Stomach (tissue), 9 donors: ENCODE results near the gene CADM2. TPM values are rescaled to one million over a fixed set of nuclear protein-coding genes. Genes with fewer than 3 reads are reported as not detected.

Experiments
- DNase-seq, 2 donors: peaks; one replicate each; pipeline versions ENCODE4 v3.0.0 to v3.0.0-alpha.2; 2013 to 2019
- H3K27ac ChIP-seq, 5 donors: fragments of 200-600 bp in 4 of 5; sonication (generic) in 4 of 5; one replicate each; pipeline ENCODE4 v1.5.1; 2013 to 2019; ENCODE audit warnings: mild to moderate bottlenecking in 1 of 5, moderate library complexity in 1 of 5
- H3K27me3 ChIP-seq, 3 donors: fragments of 200-600 bp; sonication (generic); one replicate each; pipeline ENCODE4 v1.5.1; 2017 to 2019; ENCODE audit warnings: mixed run types in 1 of 3
- H3K36me3 ChIP-seq, 4 donors: fragments of 200-600 bp; sonication (generic); 1 replicate in 3 of 4; 2 replicates in 1 of 4; pipeline ENCODE4 v1.5.1; 2016 to 2019
- H3K4me1 ChIP-seq, 4 donors: fragments of 200-600 bp; sonication (generic); one replicate each; pipeline ENCODE4 v1.5.1; 2016 to 2019
- H3K4me3 ChIP-seq, 4 donors: fragments of 200-600 bp; sonication (generic) in 3 of 4; one replicate each; pipeline ENCODE4 v1.5.1; 2016 to 2019; ENCODE audit warnings: mild to moderate bottlenecking in 1 of 4
- H3K9me3 ChIP-seq, 4 donors: fragments of 200-600 bp; sonication (generic); one replicate each; pipeline ENCODE4 v1.5.1; 2016 to 2019
- CTCF ChIP-seq, 7 experiments: fragments of 450-650 bp in 4 of 7; fragments of 200-600 bp in 3 of 7; sonication (generic) in 3 of 7; IDR thresholded peaks; one replicate each; pipeline ENCODE4 v1.5.1; 2016 to 2019; ENCODE audit warnings: antibody characterized with exemption in 7 of 7, control low read depth in 2 of 7, mild to moderate bottlenecking in 1 of 7
- EP300 ChIP-seq: sonication (generic); formaldehyde crosslinking; IDR thresholded peaks from one replicate; pipeline ENCODE4 v1.6.1; 2017; ENCODE audit warnings: antibody characterized with exemption
- POLR2A ChIP-seq, 4 donors: fragments of 450-650 bp; IDR thresholded peaks; one replicate each; pipeline ENCODE4 v1.6.1; 2016; ENCODE audit warnings: antibody characterized with exemption in 4 of 4, control low read depth in 2 of 4, mild to moderate bottlenecking in 1 of 4, moderate library complexity in 1 of 4
- POLR2AphosphoS5 ChIP-seq, 3 donors: sonication (generic); formaldehyde crosslinking; IDR thresholded peaks; one replicate each; pipeline ENCODE4 v1.6.1; 2016; ENCODE audit warnings: antibody characterized with exemption in 3 of 3
- WGBS, 5 donors: extraction: QIAGEN DNeasy Blood & Tissue Kit in 3 of 5; methylation state at CpG; one replicate each; pipeline versions ENCODE4 v1.1.5 to v1.1.7; 2013 to 2018; 5-methylcytosine and 5-hydroxymethylcytosine counted together
- intact Hi-C: fragments of 100-400 bp; cut with DNase I; formaldehyde crosslinking; loops from one replicate; pipeline ENCODE4 v1.15.1; 2023; ENCODE audit warnings: low total_unique reads
- polyA plus RNA-seq, 3 donors: library from polyadenylated mRNA; stranded (reverse); fragments of 200-250 nt; gene quantifications; one replicate each; pipeline ENCODE4 v1.2.3, GENCODE V29; 2013
- total RNA-seq, 5 donors: library from RNA; depleted of rRNA; stranded (reverse); fragments of >200 nt; gene quantifications; one replicate each; pipeline versions ENCODE4 v1.1.0 to v1.2.3, GENCODE V29; 2014 to 2016
- donor health status: healthy with polysubstance abuse.
- donor health status: Bipolar disorder and iron deficiency.
- donor health status: healthy.

CADM2 gene
- total and polyA plus RNA-seq, 8 donors = 0.29 to 8.1 (median 2.0) TPM; not detected in 1

GRCh38 chr3:85632921-85633320, 674.1 kb downstream of the CADM2 start:
- no peaks in the 10 kb centered on the region for H3K9me3 ChIP-seq
- 76 to 81% (median 79%) methylated on average over 4 of the region's 4 CpGs for WGBS, 5 donors
- intact Hi-C loops = no loop called here
- H3K27me3 ChIP-seq = no peaks in the 10 kb centered on the region
- no peaks in the 10 kb centered on the region for H3K36me3 ChIP-seq
- no peak overlapping the region for H3K4me3 ChIP-seq
- no peaks in the 10 kb centered on the region for H3K4me1 ChIP-seq
- TF ChIP-seq EP300 (no peak), POLR2AphosphoS5 (IDR thresholded peaks at IDR 0.05) (no peak), CTCF (IDR thresholded peaks at IDR 0.05) (no peak), POLR2A (IDR thresholded peaks at IDR 0.05) (no peak)
- H3K27ac ChIP-seq = no peak overlapping the region
- no peak for DNase-seq

- WGBS, 5 donors = 78 to 96% (median 90%) methylated on average over 1 of the region's 1 CpG
- no peak for DNase-seq
Measured at GRCh38 chr3:85652360-85652759, 693.6 kb downstream of the CADM2 start.

GRCh38 chr3:85660451-85660850, 701.7 kb downstream of the CADM2 start:
- H3K27ac ChIP-seq = no peak overlapping the region
- TF ChIP-seq POLR2A (IDR thresholded peaks at IDR 0.05) = no peak
- no peak for TF ChIP-seq CTCF (IDR thresholded peaks at IDR 0.05)
- no peak for TF ChIP-seq EP300
- no peak for TF ChIP-seq POLR2AphosphoS5 (IDR thresholded peaks at IDR 0.05)
- H3K4me1 ChIP-seq = no peaks in the 10 kb centered on the region
- H3K27me3 ChIP-seq = no peaks in the 10 kb centered on the region
- no peak for DNase-seq
- no peaks in the 10 kb centered on the region for H3K9me3 ChIP-seq
- 23 to 45% (median 31%) methylated on average over 2 of the region's 2 CpGs for WGBS, 5 donors
- no peaks in the 10 kb centered on the region for H3K36me3 ChIP-seq
- H3K4me3 ChIP-seq = no peak overlapping the region
- intact Hi-C loops = no loop called here

More at GRCh38 chr3:85652360-85652759, 693.6 kb downstream of the CADM2 start:
- intact Hi-C loops = no loop called here
- H3K9me3 ChIP-seq = no peaks in the 10 kb centered on the region
- H3K27me3 ChIP-seq = no peaks in the 10 kb centered on the region
- H3K27ac ChIP-seq = no peak overlapping the region
- TF ChIP-seq CTCF (IDR thresholded peaks at IDR 0.05) (no peak), POLR2AphosphoS5 (IDR thresholded peaks at IDR 0.05) (no peak), POLR2A (IDR thresholded peaks at IDR 0.05) (no peak), EP300 (no peak)
- H3K36me3 ChIP-seq = no peaks in the 10 kb centered on the region
- no peak overlapping the region for H3K4me3 ChIP-seq
- no peaks in the 10 kb centered on the region for H3K4me1 ChIP-seq

GRCh38 chr3:85662462-85662861, 703.7 kb downstream of the CADM2 start:
- no peaks in the 10 kb centered on the region for H3K4me1 ChIP-seq
- no peaks in the 10 kb centered on the region for H3K27me3 ChIP-seq
- WGBS, 5 donors = 85 to 87% (median 87%) methylated on average over 3 of the region's 3 CpGs
- H3K9me3 ChIP-seq = no peaks in the 10 kb centered on the region
- no peak for TF ChIP-seq EP300
- no peak for TF ChIP-seq CTCF (IDR thresholded peaks at IDR 0.05)
- no peak for TF ChIP-seq POLR2AphosphoS5 (IDR thresholded peaks at IDR 0.05)
- no peak for TF ChIP-seq POLR2A (IDR thresholded peaks at IDR 0.05)
- intact Hi-C loops = no loop called here
- H3K36me3 ChIP-seq = no peaks in the 10 kb centered on the region
- no peak overlapping the region for H3K27ac ChIP-seq
- H3K4me3 ChIP-seq = no peak overlapping the region
- DNase-seq = no peak
